ENCODE measurements around the gene CBX5. TPM values are rescaled to one million over a fixed set of nuclear protein-coding genes. Genes with fewer than 3 reads are reported as not detected.

CBX5 gene
- polyA plus RNA-seq, 1 donor (not counting 4 experiments of a cell fraction or from before 2014, with no cell fraction given), result 25.8 TPM

GRCh38 chr12:54214553-54215406, 65.1 kb downstream of the CBX5 start:
- TF ChIP-seq CTCF (optimal IDR thresholded peaks at IDR 0.05 in 1 of 3, IDR thresholded peaks at IDR 0.05 in 1 of 3, conservative IDR thresholded peaks at IDR 0.05 in 1 of 3; ENCODE audit: extremely low read depth in 1 of 3, insufficient read depth in 2 of 3, low read length in 3 of 3), result peak; percentile 97 to 100 (median 99)
- TF ChIP-seq EZH2 (IDR thresholded peaks at IDR 0.05; ENCODE audit: low read length), result no peak
- FAIRE-seq (no peak), DNase-seq (ENCODE audit: low read depth, low spot score) (no peak)
- dilution Hi-C loops (cut with MboI; ENCODE audit: extremely low pct_ligation_motif_present, low sequenced_read_pairs), result no loop called here
- H3K27ac ChIP-seq (ENCODE audit: control insufficient read depth, insufficient read depth, low read length), result no peak overlapping the region
- H3K9me3 ChIP-seq (ENCODE audit: control insufficient read depth, low read depth, low read length), result no peaks in the 10 kb centered on the region
- no peak overlapping the region for H3K4me3 ChIP-seq (ENCODE audit: control insufficient read depth in 2 of 3, extremely low read depth in 1 of 3, insufficient read depth in 2 of 3, low read depth in 1 of 3, low read length in 3 of 3)
- H2AFZ ChIP-seq (ENCODE audit: control insufficient read depth, low read length), result peak overlapping the region; percentile 21
- no peak overlapping the region for H3K9ac ChIP-seq (ENCODE audit: control insufficient read depth, extremely low read depth, insufficient read depth, low read length)
- no peaks in the 10 kb centered on the region for H3K36me3 ChIP-seq (ENCODE audit: control insufficient read depth in 2 of 2, extremely low read depth in 1 of 2, insufficient read depth in 2 of 2, low read length in 2 of 2)
- H3K79me2 ChIP-seq (ENCODE audit: control insufficient read depth, insufficient read depth, low read length), result no peaks in the 10 kb centered on the region
- no peaks in the 10 kb centered on the region for H3K9me1 ChIP-seq (ENCODE audit: control insufficient read depth, extremely low read depth, insufficient read depth, low read length)
- H3K4me2 ChIP-seq (ENCODE audit: control insufficient read depth, extremely low read depth, insufficient read depth, low read depth, low read length), result peak overlapping the region; percentile 54
- H3K4me1 ChIP-seq (ENCODE audit: control insufficient read depth, extremely low read depth, insufficient read depth, low read length), result peaks cover 28% of the 10 kb centered on the region
- H3K27me3 ChIP-seq (ENCODE audit: control insufficient read depth, extremely low read depth, insufficient read depth, low read length), result no peaks in the 10 kb centered on the region
- no peaks in the 10 kb centered on the region for H4K20me1 ChIP-seq (ENCODE audit: control insufficient read depth, extremely low read depth, insufficient read depth, low read length)

DNA sequence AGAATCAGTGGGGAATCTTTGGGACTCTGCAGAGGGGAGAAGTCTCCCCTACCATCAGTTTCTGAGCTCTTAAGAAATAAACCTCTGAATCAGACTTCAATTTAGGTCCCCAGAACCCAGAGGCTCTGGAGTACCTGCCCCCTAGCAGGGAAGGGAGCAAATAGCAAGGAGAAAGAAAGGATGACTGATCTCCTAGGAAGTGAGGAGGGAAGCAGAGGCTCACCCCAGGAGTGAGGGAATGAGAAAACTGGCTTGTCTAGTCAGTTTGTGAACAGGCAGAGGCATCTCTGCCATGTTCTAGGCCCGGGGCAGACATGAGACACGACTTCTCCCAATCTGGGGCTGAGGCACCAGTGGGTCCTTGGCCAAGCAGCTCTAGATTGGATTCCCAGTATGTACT, 66.8 kb downstream of the CBX5 start:
- Histone ChIP-seq H3K4me3 (ENCODE audit: control insufficient read depth in 2 of 3, extremely low read depth in 1 of 3, insufficient read depth in 2 of 3, low read depth in 1 of 3, low read length in 3 of 3) (no peak overlapping the region), H3K27me3 (ENCODE audit: control insufficient read depth, extremely low read depth, insufficient read depth, low read length) (no peaks in the 10 kb centered on the region), H2AFZ (ENCODE audit: control insufficient read depth, low read length) (peak overlapping the region; percentile 61), H4K20me1 (ENCODE audit: control insufficient read depth, extremely low read depth, insufficient read depth, low read length) (no peaks in the 10 kb centered on the region), H3K9me1 (ENCODE audit: control insufficient read depth, extremely low read depth, insufficient read depth, low read length) (no peaks in the 10 kb centered on the region), H3K36me3 (ENCODE audit: control insufficient read depth in 2 of 2, extremely low read depth in 1 of 2, insufficient read depth in 2 of 2, low read length in 2 of 2) (no peaks in the 10 kb centered on the region), H3K4me1 (ENCODE audit: control insufficient read depth, extremely low read depth, insufficient read depth, low read length) (peaks cover 26% of the 10 kb centered on the region), H3K9ac (ENCODE audit: control insufficient read depth, extremely low read depth, insufficient read depth, low read length) (no peak overlapping the region), H3K9me3 (ENCODE audit: control insufficient read depth, low read depth, low read length) (no peaks in the 10 kb centered on the region), H3K27ac (ENCODE audit: control insufficient read depth, insufficient read depth, low read length) (no peak overlapping the region), H3K4me2 (ENCODE audit: control insufficient read depth, extremely low read depth, insufficient read depth, low read depth, low read length) (no peak overlapping the region), H3K79me2 (ENCODE audit: control insufficient read depth, insufficient read depth, low read length) (no peaks in the 10 kb centered on the region)
- TF ChIP-seq EZH2 (IDR thresholded peaks at IDR 0.05; ENCODE audit: low read length) (no peak), CTCF (optimal IDR thresholded peaks at IDR 0.05 in 1 of 3, IDR thresholded peaks at IDR 0.05 in 1 of 3, conservative IDR thresholded peaks at IDR 0.05 in 1 of 3; ENCODE audit: extremely low read depth in 1 of 3, insufficient read depth in 2 of 3, low read length in 3 of 3) (peak; percentile 27 to 60 (median 28))
- no peak for DNase-seq (ENCODE audit: low read depth, low spot score)
- no peak for FAIRE-seq
- dilution Hi-C loops (cut with MboI; ENCODE audit: extremely low pct_ligation_motif_present, low sequenced_read_pairs), result no loop called here

Measured in keratinocyte (primary cell).